ENCODE data around the gene INPP5A. TPM values are rescaled to one million over a fixed set of nuclear protein-coding genes. Genes with fewer than 3 reads are reported as not detected.

Gene INPP5A
- total RNA-seq, 4 donors from 2014 or later: 16.9 to 58.2 (median 29.5) TPM

DNA sequence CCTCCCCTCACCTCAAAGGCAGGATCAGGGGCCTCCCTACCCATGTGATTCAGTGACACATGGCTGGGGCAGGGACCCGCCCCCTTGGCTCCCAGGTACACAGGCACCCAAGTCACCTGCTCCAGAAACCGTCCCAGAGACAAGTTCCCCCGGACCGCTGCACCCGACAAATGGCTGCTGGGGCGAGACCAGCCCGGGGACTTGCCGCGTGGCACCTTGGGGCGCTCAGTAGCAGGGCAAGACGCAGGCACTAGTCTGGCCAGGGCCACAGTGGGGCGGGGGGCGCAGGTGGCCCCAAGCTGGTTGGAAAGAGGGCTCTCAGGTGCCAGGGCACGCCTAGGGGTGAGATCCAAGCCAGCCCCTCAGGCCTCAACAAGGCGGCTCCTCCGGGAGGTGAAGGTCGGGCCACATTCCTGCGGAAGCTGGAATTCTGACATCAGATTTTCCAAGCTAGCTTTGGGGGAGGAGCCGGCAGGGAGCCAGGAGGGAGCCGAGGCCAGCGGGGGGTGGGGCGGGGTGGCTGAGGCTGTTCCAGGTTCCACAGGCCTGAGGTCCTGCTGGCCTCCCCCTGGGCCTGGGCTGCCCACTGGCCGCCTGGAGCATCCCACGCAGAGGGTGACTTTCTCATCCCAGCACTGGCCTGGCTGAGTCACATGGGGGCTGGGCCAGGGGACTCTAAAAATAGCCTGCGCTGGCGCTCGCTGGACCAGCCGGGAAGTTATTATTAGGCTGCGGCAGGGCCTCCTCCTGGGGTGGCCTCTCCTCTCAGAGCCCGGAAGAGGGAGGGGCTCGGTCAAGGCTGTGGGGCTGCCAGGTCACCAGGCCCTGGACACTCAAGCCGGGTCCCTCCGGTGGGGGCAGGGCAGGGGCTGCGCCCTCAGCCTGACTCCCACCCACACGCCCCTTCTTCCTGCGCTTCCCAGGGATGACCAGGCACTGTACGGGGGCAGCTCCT is 20.5 kb upstream of the INPP5A start:
- intact Hi-C loops (cut with DNase I): no loop called here
- H3K36me3 ChIP-seq: no peaks in the 10 kb centered on the region
- H3K27me3 ChIP-seq: peaks cover 0 to 31% (median 0%) of the 10 kb centered on the region in 4 donors
- H3K9me3 ChIP-seq: no peaks in the 10 kb centered on the region
- WGBS, 2 donors: 17 to 20% methylated on average over 2 to 3 of the region's 37 CpGs
- DNase-seq: no peak
- no peak for TF ChIP-seq POLR2A (IDR thresholded peaks at IDR 0.05)
- TF ChIP-seq CTCF (IDR thresholded peaks at IDR 0.05): no peak
- H3K27ac ChIP-seq: peak overlapping the region; percentile 63 to 85 (median 84)
- H3K4me3 ChIP-seq: peak overlapping the region in 1 of 4 donors; percentile 21
- peaks cover 28 to 68% (median 54%) of the 10 kb centered on the region in 3 donors for H3K4me1 ChIP-seq

- intact Hi-C loops (cut with DNase I): no loop called here
- DNase-seq: no peak
- Histone ChIP-seq H3K4me1 (peaks cover 28 to 68% (median 54%) of the 10 kb centered on the region in 3 donors), H3K4me3 (peak overlapping the region in 1 of 4 donors; percentile 21), H3K27ac (peak overlapping the region; percentile 56 to 85 (median 84)), H3K9me3 (no peaks in the 10 kb centered on the region), H3K27me3 (peaks cover 0 to 31% (median 0%) of the 10 kb centered on the region in 4 donors), H3K36me3 (no peaks in the 10 kb centered on the region)
- TF ChIP-seq CTCF (IDR thresholded peaks at IDR 0.05): no peak
- TF ChIP-seq POLR2A (IDR thresholded peaks at IDR 0.05): no peak
- WGBS, 2 donors: 20% methylated on average over 1 of the region's 16 CpGs; no CpG with 5 or more reads in 1 of the 2 donors
Observed at GRCh38 chr10:132517951-132518521, 19.6 kb upstream of the INPP5A start.

DNA sequence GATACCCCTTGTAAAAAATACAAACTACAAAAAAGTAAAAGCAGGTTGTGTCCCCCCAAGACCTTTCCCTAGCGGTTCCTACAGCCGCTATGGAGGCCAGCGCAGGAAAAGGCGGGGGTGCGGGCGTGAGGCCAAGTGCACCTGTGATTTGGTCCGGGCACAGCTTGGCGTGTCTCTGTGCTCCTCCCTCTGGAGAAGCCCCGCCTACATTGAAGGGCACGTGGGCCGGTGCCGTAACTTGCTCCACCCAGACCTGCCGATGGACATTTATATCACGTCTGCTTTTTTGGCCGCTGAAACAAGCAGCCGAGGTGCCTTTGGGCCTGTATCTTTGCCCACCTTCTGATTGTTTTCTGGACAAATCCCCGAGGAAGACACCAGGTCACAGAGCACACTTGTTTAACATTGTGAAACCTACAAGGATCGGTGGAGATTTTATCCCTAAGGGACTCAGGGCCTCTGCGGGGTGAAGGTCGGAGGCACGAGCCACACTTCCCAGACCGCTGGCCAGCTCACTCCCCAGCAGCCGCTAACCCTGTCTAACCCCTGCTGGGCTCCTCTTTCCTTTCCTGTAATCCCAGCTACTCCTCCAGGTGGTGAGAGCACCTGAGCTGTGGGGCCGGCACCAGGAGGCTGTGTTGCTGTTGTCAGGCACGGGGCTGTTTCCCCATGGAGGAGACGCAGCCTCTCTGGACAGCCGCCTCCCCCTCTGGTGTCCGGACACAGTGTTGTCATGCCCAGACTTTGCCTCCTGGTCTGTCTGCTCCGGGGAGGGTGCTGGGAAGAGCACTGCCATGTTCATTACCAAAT is 18.8 kb upstream of the INPP5A start:
- DNase-seq: no peak
- H3K36me3 ChIP-seq: no peaks in the 10 kb centered on the region
- no peaks in the 10 kb centered on the region for H3K9me3 ChIP-seq
- TF ChIP-seq POLR2A (IDR thresholded peaks at IDR 0.05): no peak
- no peak for TF ChIP-seq CTCF (IDR thresholded peaks at IDR 0.05)
- intact Hi-C loops (cut with DNase I): no loop called here
- H3K27ac ChIP-seq: peak overlapping the region in 3 of 4 donors; percentile 83 to 85 (median 84)
- H3K4me3 ChIP-seq: no peak overlapping the region
- H3K4me1 ChIP-seq: peaks cover 28 to 68% (median 54%) of the 10 kb centered on the region in 3 donors
- H3K27me3 ChIP-seq: peaks cover 0 to 32% (median 0%) of the 10 kb centered on the region in 4 donors
- 46 to 52% methylated on average over 12 to 17 of the region's 29 CpGs for WGBS, 2 donors

- WGBS, 2 donors: 64 to 87% methylated on average over 3 to 10 of the region's 30 CpGs
- TF ChIP-seq CTCF (IDR thresholded peaks at IDR 0.05) (no peak), POLR2A (IDR thresholded peaks at IDR 0.05) (no peak)
- H3K27me3 ChIP-seq: peaks cover 0 to 40% (median 0%) of the 10 kb centered on the region in 4 donors
- intact Hi-C loops (cut with DNase I): no loop called here
- no peaks in the 10 kb centered on the region for H3K36me3 ChIP-seq
- H3K4me3 ChIP-seq: no peak overlapping the region
- DNase-seq: no peak
- peak overlapping the region; percentile 48 to 85 (median 82) for H3K27ac ChIP-seq
- H3K4me1 ChIP-seq: peaks cover 28 to 68% (median 54%) of the 10 kb centered on the region in 3 donors
- H3K9me3 ChIP-seq: no peaks in the 10 kb centered on the region
Observed at GRCh38 chr10:132519382-132520176, 18.0 kb upstream of the INPP5A start.
